Type B pancreatic cell (in vitro differentiated cells): ENCODE results near the gene CCNT2. TPM values are rescaled to one million over a fixed set of nuclear protein-coding genes. Genes with fewer than 3 reads are reported as not detected.

Experiments
- DNase-seq: peaks from one replicate; pipeline ENCODE4 v3.0.0; 2021; ENCODE audit warnings: mixed read lengths; ENCODE audit not compliant: unreplicated experiment; ENCODE audit errors: extremely low spot score
- H3K27ac Mint-ChIP-seq: 2 replicates; pipeline ENCODE4 v1.8.0; 2021; ENCODE audit warnings: mild to moderate bottlenecking, mixed read lengths
- H3K27me3 Mint-ChIP-seq: 2 replicates; pipeline ENCODE4 v1.8.0; 2021; ENCODE audit warnings: mixed read lengths
- H3K36me3 Mint-ChIP-seq: 2 replicates; pipeline ENCODE4 v1.8.0; 2021; ENCODE audit warnings: mixed read lengths
- H3K4me1 Mint-ChIP-seq: one replicate; pipeline ENCODE4 v1.8.0; 2021; ENCODE audit warnings: mixed read lengths; ENCODE audit not compliant: unreplicated experiment
- H3K4me3 Mint-ChIP-seq: 2 replicates; pipeline ENCODE4 v1.8.0; 2021; ENCODE audit warnings: mild to moderate bottlenecking, mixed read lengths
- H3K9me3 Mint-ChIP-seq: 2 replicates; pipeline ENCODE4 v1.8.0; 2021; ENCODE audit warnings: mixed read lengths
- total RNA-seq: library from RNA; stranded (reverse); gene quantifications from 2 replicates; pipeline ENCODE4 v1.2.1, GENCODE V29; 2021; ENCODE audit warnings: low replicate concordance
- TF ChIP-seq, protein P1 (sequence below): fragments of 200-600 bp; sonication (generic); conservative IDR thresholded peaks from 2 replicates; pipeline ENCODE4 v1.5.0; 2021; ENCODE audit warnings: antibody characterized with exemption, mild to moderate bottlenecking

Gene CCNT2
- total RNA-seq, 1 donor from 2014 or later = 55.1 TPM

DNA sequence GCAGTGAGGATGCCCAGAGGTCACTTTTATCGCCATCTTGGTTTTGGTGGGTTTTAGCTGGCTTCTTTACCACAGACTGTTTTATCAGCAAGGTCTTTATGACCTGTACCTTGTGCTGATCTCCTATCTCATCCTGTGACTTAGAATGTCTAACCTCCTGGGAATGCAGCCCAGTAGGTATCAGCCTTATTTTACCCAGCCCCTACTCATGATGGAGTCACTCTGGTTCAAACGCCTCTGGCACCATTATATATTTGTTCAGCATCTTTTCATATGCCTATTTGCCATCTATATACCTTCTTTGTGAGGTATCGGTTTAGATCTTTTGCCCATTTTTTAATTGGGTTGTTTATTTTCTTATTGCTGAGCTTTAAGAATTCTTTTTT lies 7.2 kb upstream of the CCNT2 start:
- TF ChIP-seq, protein P1, sequence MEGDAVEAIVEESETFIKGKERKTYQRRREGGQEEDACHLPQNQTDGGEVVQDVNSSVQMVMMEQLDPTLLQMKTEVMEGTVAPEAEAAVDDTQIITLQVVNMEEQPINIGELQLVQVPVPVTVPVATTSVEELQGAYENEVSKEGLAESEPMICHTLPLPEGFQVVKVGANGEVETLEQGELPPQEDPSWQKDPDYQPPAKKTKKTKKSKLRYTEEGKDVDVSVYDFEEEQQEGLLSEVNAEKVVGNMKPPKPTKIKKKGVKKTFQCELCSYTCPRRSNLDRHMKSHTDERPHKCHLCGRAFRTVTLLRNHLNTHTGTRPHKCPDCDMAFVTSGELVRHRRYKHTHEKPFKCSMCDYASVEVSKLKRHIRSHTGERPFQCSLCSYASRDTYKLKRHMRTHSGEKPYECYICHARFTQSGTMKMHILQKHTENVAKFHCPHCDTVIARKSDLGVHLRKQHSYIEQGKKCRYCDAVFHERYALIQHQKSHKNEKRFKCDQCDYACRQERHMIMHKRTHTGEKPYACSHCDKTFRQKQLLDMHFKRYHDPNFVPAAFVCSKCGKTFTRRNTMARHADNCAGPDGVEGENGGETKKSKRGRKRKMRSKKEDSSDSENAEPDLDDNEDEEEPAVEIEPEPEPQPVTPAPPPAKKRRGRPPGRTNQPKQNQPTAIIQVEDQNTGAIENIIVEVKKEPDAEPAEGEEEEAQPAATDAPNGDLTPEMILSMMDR = no peak
- Mint-ChIP-seq H3K9me3 (peaks cover 9% of the 10 kb centered on the region), H3K4me3 (no peak overlapping the region), H3K27me3 (peaks cover 3% of the 10 kb centered on the region), H3K36me3 (peaks cover 4% of the 10 kb centered on the region), H3K4me1 (no peaks in the 10 kb centered on the region), H3K27ac (no peak overlapping the region)
- no peak for DNase-seq

DNA sequence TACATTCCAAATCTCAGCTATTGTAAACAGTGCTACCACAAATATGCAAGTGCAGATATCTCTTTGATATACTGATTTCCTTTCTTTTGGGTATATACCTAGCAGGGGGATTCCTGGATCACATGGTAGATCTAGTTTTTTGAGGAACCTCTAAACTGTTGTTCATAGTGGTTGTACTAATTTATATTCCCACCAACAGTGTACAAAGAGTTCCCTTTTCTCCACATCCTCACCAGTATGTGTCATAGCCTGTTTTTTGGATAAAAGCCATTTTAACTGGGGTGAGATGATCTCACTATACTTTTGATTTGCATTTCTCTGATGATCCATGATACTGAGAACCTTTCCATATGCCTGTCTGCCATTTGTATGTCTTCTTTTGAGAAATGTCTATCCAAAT lies 6.3 kb upstream of the CCNT2 start:
- H3K4me3 Mint-ChIP-seq = no peak overlapping the region
- H3K9me3 Mint-ChIP-seq = peaks cover 9% of the 10 kb centered on the region
- no peak overlapping the region for H3K27ac Mint-ChIP-seq
- H3K27me3 Mint-ChIP-seq = peaks cover 3% of the 10 kb centered on the region
- no peaks in the 10 kb centered on the region for H3K4me1 Mint-ChIP-seq
- TF ChIP-seq, protein P1 = no peak
- peaks cover 4% of the 10 kb centered on the region for H3K36me3 Mint-ChIP-seq
- no peak for DNase-seq

DNA sequence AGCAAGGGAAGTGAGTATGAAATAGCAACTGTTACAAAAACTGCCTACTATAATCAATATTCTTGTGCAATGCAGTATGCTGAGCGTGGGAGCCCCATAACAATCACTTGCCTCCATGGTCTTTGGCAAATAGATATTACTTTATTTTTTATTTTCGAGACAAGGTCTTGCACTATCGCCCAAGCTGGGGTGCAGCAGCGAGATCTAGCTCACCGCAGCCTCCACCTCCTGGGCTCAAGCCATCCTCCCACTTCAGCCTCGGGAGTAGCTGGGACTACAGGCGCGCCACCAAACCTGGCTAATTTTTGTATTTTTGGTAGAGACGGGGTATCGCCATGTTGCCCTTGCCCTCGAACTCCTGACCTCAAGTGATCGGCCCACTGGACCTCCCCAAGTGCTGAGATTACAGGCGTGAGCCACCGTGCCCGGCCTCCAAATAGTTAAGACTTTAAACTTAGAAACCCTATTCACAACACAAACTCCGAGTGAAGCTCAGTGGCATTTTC lies 1.2 kb upstream of the CCNT2 start:
- DNase-seq = no peak
- Mint-ChIP-seq H3K27ac (peak overlapping the region; percentile 99), H3K4me1 (no peaks in the 10 kb centered on the region), H3K27me3 (peaks cover 3% of the 10 kb centered on the region), H3K4me3 (peak overlapping the region; percentile 96), H3K36me3 (peaks cover 10% of the 10 kb centered on the region), H3K9me3 (peaks cover 9% of the 10 kb centered on the region)
- TF ChIP-seq, protein P1 = no peak

DNA sequence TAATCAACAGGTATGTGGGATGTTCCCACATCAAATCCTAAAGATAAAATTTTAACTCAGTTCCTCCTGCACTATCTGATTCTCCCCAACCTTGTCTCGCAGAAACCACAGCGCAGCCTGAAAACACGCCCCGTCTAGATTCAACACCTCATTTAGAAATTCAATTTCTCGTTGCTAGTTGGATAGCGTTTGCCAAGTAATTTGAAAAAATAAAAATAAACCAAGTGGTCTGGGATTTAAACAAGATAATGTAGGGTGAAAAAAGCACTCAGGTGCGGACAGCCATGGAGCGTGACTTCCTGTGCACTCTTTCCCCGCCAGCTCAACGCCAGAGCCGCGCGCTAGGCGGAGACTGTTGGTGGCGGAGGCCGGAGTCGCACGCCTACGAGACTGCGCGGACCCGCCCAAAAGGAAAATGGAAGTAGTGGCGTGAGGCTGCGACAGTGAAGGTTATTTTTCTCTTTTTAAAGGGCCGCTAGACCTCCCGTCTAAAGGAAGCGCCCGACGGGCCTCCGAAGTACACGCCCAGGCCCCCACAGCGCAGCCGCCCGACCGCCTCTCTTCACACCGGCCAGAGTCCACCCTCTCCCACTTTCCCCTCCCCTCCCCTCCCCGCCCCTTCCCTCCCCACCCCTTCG lies 615 bp upstream of the CCNT2 start:
- Mint-ChIP-seq H3K9me3 (peaks cover 9% of the 10 kb centered on the region), H3K4me1 (peaks cover 5% of the 10 kb centered on the region), H3K4me3 (peak overlapping the region; percentile 96), H3K27me3 (peaks cover 3% of the 10 kb centered on the region), H3K36me3 (peaks cover 10% of the 10 kb centered on the region), H3K27ac (peak overlapping the region; percentile 99)
- DNase-seq = no peak
- TF ChIP-seq, protein P1 = peak; percentile 60

DNA sequence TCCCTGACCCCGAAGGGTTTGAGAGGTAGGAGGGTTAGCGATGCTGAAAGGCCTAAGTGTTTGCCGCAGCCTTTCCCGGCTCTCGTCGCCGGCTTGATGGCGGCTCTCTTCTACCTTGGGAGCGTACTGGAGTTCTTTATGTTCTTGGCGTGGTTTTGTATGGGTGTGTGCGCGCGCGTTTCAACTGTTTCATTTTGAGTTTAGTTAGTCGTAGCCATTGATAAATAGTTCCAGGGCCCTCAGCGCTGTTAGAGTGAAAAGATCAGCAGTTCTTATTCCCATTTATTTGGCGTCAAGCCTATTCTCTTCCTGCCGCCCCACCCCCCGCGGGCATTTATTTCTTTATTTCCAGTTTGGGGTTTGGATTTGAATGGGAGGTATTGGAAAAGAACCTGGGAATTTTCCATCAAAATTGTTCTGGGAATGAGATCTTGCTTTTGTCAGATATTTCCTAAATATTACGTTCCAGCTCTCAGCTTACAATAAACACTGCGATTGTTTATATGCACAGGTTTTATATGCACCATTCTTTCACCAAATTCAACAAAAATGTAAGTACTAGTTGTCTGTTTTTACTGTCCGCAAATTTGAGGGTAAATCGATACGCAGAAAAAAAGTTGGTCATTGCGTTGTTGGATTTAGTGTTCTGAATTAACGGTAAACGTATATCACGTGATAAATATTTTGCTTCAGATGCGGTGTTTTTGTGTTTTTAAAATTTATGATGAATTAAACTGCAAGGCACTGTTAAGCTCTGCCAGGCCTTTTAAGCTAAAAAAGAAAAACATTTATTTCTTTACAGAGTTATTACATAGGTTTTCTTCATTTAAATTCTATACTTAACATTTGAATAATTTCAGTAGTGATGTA lies 954 bp downstream of the CCNT2 start:
- H3K4me3 Mint-ChIP-seq = peak overlapping the region; percentile 96
- DNase-seq = no peak
- TF ChIP-seq, protein P1 = no peak
- H3K27ac Mint-ChIP-seq = peak overlapping the region; percentile 99
- H3K27me3 Mint-ChIP-seq = peaks cover 3% of the 10 kb centered on the region
- H3K36me3 Mint-ChIP-seq = peaks cover 13% of the 10 kb centered on the region
- peaks cover 2% of the 10 kb centered on the region for H3K9me3 Mint-ChIP-seq
- H3K4me1 Mint-ChIP-seq = peaks cover 9% of the 10 kb centered on the region
